GM19468 (cell line): ENCODE data around the gene PLP2.

Experiments used
- ATAC-seq: cut with Tn5 transposase; IDR thresholded peaks from one replicate; pipeline ENCODE4 v1.9.1; 2021; ENCODE audit warnings: mild to moderate bottlenecking, moderate library complexity, moderate number of reproducible peaks; ENCODE audit not compliant: unreplicated experiment; ENCODE audit errors: extremely low read depth

The PLP2 gene

DNA sequence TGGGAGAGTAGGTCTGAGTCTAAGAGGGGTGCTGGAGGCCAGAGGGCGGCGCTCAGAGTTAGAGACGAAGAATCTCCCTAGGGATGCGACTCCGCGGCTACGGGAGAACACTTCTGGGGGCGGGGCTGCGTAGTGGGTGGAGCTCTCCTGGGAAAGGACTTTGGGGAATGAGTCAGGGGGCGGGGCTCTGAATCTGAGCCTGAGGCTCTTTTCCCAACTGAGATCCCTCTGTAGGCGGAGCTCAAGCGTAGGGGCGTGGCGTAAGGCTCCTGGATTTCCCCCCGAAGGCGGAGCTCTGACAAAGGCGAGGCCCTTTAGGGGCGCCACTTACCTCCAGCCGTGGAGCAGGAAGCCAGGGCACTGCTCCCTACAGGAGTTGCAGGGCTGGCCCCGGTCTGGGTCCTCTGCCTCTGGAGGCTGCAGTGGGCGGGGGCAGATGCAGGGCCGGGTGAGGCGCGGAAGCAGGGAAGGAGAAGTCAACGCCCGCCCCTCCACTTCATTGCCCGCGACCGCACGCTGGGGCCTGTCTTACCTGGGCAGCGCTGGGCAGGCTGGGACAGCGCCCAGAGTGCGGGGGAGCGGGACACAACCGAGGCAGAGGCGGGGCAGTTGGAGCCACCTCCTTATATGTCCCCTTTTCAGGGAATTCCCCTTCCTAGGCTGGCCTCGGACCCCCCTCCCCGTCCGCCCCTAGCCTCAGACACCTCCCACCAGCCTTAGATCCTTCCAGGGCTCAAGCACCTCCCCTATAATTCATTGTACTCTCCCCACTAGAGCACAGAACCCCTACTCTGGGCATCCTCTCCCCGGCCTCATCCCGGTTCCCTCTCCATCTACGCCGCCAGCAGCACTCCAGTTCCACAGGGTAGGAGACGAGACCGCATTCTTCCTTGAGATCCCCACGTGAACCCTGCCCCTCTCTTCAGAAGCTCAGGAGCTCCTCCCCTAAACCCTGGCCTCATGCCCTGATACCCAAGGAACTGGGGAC lies 12.9 kb downstream of the PLP2 start:
- ATAC-seq = no peak

DNA sequence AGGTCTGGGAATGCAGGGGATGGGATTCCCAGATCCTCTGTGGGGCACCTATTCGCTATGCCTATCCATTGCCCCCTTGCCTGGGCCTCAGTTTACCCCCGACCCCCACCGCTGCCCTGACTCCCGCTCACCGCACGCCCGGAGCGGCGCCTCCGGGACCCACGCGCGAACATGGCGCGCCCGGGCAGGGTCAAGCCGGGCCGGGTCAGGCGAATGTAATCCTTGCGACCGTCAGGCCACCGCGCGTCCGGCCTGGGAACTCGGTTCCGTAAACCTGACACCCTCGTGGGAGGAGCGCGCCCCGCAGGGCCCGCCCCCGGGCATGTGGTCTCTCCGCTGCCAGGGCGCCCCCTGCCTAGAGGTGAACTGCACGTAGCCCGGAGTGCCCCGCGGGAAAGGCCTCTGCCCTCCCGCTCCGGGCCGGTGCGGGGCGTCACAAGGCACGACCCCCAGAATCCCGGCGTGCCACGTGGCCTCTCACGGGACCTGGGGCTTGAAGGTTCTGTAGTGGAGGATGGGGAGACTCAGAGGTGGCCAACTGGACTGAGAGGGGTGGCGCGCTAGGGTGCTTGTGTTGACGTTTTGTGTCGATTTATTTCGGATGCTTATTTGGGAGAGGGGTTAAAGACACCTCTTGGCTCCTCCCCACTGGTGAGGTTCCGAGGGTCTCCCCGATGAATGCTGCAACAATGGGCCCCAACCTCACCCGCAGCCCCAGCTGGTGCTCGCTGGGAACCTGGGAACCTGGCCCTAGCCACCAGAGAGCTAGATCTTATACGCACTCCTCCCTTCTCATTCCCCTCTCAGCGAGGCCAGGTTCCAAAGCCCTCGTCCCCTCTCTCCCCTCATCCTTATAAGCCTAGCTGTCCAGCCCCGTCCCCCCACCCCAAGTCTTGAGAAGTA lies 14.7 kb downstream of the PLP2 start, which contains the start of gene PRICKLE3:
PRICKLE3 (minus strand) TSS at position 249 of the 903 bp plus-strand sequence; CDS start at position 173, 76 bp downstream.
- ATAC-seq = no peak

DNA sequence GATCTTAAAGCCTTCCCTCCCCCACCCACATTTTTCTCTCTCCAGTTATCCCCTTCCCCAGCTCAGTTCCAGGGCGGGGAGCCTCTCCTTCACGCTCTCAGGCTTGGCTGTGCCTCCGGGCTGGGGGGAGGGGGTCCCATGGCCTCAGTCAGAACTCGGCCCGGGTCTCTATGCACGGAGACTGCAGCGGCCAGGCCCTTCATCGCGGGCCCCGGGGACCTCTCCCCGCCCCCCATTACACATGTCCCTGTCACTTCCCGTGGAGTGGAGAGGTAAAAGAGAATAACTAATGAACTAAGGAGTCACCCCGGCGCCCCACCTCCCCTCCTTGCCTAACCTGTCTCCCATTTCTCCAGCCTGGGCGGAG lies 15.3 kb downstream of the PLP2 start:
- no peak for ATAC-seq

DNA sequence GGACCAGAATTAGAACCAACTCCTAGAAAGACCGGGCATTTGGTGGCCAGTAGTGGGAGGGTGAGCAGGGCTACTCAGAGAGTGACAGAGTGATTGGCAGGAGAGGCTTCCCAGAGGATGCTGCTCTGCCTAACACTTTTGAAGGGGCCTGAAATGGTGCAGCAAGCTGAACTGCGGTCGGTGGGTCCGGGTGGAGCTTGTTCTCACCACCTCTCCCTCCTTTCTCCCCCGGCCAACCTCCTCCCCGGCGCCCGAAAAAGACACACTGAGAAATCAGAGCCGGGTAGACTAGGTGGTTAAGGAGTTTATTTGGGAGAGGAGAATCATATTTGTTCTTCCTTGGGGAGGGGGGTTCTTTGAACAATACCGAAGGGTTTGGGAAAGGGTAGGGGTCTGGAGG lies 15.8 kb downstream of the PLP2 start:
- ATAC-seq = no peak

DNA sequence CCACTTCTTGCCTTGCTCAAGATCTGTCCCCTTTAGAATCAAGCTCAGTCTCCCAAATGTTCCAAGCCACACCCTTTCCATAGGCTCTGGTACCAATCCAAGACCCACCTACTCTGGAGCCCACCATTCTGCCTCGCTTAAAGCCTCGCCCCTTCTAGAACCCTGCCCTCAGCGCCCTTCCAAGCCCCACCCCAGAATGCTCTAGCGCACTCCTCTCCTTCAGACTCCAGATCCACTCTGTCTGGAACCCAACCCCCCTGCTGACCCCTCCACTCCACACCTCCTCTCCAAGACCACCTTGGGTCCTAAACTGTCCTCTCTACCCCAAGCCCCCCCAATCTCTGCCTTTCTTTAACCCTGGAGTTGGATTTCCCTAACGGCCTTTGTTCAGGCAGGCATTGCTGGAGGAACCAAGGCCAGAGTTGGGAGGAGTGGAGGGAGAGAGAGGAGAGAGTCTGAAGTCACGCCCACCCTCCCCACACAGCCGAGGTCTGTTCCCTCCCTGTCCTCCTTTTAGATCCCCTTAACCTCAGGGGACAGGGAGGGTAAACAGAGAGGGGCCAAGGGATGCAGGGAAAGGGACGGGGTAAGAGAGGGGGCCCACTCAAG lies 16.9 kb downstream of the PLP2 start:
- no peak for ATAC-seq

DNA sequence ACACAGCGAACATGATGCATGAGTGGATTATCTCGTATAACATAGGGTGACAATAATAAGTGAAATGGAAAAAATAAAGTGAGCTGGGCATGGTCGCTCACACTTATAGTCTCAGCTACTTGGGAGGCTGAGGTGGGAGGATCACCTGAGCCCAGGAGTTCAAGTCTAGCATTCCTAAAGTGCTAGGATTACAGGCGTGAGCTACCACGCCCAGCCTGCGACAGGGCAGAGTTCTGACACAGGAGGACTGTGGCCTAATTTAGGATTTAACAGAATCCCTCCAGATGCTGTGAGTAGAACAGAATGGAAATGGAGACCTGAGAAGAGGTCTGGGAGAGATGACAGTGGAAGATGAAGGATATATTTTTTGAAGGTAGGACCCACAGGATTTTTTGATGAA lies 17.9 kb downstream of the PLP2 start:
- no peak for ATAC-seq

DNA sequence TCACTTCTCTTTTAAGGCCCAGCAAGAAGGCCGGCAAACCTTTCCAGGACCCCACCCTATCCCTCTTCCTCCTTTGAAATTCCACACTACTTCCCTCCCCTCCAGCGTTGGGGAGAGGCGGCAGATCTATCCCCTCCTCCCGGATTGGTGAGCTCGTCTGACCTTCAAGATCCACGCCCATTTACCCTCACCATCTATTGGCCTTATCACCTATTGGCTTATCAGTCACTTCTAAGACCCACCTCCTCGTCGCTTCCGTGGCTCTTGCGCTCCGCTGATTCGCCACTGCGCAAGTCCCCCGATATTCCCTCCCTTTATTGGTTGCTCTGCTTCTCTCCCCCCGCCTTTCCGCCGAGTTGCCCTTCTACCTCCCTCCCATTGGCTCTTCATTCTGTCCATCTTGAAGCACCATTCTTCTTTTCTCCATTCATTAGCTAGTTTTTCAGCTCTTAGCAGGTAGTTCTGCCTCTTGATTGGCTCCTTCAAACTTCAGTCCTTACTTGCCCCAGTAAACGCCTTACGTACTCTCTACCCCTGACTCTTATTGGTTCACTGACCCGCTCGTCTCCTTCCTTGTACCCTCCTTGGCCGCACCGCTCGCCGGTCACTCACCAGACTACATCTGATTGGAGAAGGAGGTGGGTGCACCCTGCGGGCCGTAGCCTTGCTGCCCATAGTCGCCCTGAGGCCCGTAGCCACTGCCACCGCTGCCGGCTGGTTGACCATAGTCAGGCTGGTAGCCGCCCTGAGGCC lies 19.3 kb downstream of the PLP2 start:
- ATAC-seq = peak; percentile 78

DNA sequence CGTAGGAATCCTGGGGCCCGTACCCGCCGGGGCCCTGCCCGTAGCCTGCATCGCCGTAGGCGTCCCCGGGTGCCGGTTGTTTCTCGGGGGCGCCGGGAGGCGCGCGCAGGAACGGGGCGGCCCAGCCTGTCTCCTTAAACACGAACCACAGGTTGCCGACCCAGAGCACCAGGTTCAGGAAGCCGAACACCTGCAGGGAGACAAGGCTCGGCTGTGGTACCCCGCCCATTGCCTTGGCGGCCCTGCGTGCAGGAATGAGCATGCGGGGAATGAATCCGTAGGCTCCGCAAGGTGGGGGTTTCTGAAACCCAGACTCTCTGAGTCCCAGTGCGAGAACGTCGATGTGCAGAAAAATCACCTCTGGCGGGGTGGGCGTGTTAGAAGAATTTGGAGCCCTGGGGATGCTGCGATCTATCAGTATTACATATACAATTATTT lies 19.9 kb downstream of the PLP2 start:
- no peak for ATAC-seq

DNA sequence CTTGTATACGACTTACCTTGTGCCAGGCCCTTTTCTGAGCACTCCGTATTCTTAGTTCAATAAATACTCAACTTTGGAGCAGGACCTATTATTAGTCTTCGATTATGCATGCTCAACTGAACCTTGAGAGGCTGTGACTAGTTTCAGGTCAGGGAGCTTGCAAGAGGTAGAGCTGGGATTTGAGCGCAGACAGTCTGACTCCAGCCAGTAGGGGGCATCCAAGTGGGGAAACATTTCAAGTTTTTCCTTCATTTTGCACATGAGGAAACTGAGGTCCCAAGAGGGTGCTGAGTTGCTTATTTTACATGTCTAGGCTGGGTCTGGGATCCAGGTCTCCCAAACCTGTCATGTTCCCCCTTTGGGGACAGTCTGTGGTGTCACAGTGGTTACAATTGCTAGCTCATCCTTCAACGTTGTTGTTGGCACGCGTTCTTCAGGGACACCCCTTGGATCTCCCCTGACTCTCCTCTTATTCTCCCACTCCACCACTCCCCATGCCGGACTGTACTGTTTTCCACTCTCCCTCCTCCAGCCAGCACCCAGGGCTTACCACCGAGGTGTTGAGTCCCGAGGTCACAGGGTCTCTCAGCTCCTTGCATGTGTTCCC lies 21.1 kb downstream of the PLP2 start:
- ATAC-seq = no peak

DNA sequence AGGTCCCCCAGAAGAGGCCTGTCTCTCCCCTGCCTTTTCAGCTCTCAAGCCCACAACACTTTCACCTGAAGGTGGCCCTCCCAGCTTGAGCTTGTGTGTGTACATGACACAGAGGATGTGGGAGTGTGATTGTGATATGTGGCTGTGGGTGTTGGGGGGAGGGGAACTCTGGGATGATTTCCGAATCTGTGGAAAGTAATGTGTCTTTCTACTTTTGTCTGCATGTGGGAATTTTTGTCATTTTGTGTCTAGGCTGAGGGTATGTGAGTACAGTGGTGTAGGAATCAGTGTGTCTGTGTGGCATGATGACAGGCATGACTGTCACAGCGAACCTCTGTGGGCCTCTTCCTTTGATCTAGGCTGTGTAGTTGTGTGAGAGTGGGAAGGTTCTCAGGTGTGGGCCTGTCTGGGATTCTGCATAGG lies 21.9 kb downstream of the PLP2 start:
- no peak for ATAC-seq

DNA sequence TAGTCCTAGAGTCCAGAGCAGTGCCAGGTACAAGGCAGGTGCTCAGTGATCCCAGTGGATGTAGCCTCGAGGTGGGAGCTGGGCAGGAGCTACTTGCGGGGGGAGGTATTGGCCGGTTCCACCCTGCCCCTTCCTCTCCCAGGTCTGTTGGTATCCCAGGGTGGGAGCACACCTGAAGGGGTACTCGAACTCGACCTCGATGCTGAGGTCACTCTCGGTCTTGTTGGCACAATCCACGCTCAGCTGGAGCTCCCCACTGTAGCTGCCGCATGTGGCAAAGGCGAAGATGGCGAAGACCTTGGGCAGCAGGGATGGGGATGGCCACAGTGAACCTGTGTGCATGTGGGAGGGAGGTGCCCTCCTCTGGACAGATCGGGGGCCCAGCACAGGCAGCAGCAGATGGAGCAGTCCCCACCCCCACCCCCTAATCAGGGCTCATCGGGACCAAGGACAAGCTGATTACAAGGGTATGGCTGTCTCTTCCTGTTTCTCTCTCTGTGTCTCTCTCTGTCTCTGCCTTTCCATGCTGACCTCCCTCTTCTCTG lies 25.9 kb downstream of the PLP2 start:
- ATAC-seq = no peak

DNA sequence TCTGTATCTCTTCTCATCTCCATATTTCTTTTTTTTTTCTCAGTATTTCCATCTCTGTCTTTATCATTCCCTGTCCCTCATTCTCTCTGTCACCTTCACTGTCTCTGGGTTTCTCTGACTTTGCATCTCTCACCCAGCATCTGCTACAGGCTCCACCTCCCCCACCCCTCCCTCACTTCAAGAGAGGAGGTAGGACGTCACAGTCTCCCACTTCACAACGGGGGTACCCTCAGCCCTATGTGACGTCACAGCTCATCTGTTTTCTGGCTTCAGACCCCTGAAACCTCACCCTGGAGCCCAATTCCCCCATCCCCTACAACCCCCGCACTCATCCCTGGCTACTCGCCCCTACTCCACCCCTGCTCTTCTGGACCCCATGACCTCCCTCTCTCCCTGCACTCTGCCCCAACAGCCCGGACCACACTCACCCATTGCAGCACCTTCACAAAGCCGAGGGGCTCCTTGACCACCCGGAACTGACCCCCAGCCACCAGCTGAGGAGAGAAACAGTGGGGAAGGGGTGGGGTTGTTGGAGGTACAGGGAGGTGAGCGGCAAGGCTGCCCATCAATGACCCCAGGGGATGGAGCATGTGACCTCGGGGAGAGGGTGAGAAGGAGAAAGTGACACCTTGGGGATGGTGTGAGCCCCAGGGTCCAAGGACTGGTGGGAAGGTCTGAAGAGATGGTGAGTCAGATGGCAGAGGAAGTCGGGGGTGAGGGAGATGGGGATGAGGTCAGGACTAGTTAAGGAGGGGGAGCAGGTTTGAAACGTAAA lies 27.0 kb downstream of the PLP2 start:
- no peak for ATAC-seq

DNA sequence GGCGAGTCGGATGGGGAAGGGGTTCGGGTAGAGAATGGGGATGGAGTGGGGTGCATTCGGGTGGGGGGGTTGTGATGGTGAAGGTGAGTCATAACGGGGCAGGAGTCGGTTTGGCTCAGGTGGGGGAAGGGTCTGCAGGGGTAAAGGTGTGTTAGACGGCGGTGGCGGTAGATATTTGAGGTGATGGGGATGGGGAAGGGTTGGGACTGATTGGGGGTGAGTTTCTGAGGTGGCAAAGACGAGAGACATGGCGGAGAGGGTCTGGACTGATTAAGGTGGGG lies 27.6 kb downstream of the PLP2 start:
- no peak for ATAC-seq

DNA sequence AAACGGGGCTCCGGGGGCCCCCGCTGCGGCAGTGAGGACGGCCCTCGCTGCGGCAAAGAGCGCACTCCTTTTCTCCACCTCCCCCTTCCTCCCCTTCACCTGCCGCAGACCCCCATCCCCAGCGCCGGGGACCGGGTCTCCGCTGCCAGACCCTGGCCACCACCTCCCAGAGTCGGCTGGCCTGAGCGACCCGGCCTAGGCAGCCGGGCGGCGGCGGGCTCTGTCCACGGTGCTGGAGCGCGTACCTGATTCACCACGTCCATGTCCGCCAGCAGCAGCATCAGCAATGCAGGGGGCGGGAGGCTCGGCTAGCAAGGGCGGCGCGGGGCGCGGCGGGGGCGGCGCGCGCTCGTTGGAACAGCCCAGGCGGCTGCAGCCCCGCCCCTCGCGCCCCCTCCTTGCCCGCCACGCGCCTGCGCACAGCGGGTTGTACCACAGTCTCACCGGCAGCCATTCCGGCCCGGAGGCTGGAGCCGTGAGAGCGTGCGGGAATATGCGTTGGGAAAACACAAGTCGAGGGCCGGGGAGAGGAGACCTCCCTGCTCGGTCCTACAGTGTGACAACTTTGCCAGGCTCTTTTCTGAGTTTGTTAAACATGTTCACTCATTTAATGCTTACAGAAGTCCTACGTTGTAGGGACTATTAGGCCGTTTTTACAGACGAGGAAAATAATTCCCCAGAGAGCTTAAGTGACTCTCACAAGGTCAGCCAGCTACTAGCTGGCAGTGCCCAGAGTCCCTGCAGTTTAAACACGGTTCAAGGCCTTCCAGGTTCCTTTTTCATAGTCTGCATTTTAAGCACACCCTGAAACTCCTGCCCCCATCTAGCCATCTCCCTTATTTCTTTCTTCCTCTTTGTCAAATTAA lies 28.4 kb downstream of the PLP2 start, which contains the start of gene SYP:
SYP (minus strand) TSS at position 288 of the 866 bp plus-strand sequence; CDS start at position 281, 7 bp downstream.
- ATAC-seq = peak; percentile 70

DNA sequence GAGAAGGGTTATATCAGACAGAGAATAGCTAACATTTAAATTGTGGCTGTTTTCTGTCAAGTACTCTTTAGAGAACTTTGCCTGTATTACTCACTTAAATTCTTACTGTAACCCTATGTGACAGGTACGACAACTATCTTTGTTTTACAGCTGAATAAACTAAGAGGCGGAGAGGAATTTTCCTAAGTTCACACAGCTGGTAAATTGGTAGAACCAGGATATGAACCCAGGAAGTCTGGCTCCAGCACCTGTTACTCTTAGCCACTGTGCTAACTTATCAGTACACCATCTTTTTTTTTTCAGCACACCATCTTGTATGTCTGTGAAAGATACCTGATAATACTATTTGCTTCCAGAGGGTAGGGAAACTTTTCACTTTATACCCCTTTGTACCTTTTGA lies 30.3 kb downstream of the PLP2 start:
- no peak for ATAC-seq

DNA sequence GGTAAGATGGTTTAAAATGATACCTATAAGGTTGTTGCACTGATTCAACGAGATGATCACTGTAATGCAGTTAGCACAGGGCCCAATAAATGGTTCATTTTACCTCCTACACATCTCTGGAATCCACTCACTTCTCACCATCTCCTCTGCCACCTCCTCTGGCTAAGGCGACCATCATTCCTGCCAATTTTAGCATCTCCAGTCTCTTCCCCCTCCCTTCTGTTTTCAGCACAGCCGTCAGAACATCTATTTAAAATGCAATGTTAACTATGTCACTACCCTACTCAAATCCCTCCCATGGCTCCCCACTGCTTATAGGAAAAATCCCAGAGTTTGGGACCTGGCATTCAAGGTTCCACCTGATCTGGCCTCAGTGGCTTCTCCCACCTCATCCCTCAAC lies 31.8 kb downstream of the PLP2 start:
- no peak for ATAC-seq

DNA sequence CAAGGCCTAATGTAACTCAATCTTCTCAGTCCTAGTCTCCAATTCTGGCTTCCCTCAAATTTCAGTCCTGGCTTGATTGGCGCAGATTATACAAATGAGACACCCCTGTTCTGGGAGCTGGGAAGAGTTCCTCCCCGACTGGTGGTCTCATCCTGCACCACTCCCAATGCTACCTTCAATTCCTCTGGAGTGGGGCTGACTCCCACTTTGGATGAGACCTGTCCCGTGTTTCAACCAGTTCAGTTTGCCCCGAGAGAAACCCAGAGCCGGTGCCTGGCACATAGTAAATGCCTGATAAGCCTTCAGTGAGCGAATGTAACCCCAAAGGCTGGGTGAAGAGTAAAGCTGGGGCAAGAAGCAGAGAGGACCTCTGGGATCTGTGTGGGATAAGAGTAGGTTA lies 32.3 kb downstream of the PLP2 start:
- no peak for ATAC-seq

DNA sequence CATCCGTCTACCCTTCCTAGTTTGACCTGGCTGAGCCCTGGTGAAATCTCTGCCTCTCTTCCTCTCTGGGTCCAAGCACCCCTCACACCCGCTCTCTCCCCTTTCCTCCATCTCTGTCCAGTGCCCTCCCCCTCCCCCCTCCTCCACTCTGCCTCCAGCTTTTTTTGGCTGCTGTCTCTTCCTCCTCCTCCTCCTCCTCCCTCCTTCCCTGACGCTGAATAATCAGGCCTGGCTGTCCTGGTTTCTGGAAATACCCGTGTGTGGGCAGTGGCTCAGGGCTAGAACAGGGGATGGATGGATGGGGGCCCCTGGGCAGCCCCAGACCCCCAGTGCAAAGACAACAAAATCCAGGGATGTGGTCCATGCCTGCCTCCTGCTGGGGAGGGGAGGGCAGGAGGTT lies 33.0 kb downstream of the PLP2 start:
- no peak for ATAC-seq
